A549 treated with Hydrocortisone at 1 μM for 4 hours (cell line): ENCODE data around the gene MORF4L2. TPM values are rescaled to one million over a fixed set of nuclear protein-coding genes. Genes with fewer than 3 reads are reported as not detected.

Source experiments
- total RNA-seq: library from RNA; stranded (reverse); fragments of 200-300 nt; extraction: Qiagen RNA extraction; gene quantifications from 5 replicates; pipeline ENCODE4 v1.2.3, GENCODE V29; 2022

MORF4L2 gene, protein sequence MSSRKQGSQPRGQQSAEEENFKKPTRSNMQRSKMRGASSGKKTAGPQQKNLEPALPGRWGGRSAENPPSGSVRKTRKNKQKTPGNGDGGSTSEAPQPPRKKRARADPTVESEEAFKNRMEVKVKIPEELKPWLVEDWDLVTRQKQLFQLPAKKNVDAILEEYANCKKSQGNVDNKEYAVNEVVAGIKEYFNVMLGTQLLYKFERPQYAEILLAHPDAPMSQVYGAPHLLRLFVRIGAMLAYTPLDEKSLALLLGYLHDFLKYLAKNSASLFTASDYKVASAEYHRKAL
- total RNA-seq: 451 to 1,193 TPM (median 498 TPM) in 5 replicates

DNA sequence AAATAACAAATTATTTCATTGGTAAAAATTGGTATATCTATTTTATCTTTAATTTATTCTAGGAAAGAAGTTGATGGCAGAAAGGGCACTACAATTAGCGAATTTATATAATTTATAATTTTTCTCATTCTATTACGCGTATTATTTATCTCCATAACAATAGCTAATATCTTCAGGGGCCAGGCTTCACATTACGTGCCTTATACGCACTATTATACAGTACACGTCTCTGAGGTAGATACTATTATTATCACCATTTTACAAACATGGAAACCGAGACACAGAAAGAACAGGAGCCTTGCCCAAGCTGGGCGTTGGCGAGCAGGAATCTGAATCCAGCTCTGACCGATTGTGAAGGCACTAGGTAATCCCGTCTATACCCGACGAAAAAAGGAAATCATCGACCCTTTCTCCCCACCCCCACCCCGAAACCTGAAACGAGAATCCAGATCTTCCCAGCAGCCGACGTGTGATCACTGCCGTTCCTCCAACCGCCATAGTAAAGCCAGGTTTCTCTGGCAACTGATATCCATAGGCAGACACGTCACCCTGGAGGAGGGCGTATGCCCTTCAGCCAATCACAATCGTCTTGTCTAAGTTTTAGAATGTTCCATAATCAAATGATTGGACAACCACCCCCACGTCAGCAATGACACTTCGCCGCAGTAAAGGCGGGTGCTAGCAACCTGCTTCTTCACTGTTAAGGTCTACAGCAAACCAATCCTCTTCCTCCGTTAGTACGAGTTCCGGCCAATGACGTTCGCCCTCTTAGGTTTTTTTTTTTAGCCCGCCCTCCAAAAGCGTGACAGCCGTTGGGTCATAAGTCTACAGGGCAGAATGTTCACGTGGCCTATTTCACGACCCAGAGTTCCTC, at the start of gene MORF4L2:
TSS of gene MORF4L2 (minus strand) at position 501 of the 874 bp plus-strand sequence. CDS start 9,672 bp downstream, outside the sequence.

DNA sequence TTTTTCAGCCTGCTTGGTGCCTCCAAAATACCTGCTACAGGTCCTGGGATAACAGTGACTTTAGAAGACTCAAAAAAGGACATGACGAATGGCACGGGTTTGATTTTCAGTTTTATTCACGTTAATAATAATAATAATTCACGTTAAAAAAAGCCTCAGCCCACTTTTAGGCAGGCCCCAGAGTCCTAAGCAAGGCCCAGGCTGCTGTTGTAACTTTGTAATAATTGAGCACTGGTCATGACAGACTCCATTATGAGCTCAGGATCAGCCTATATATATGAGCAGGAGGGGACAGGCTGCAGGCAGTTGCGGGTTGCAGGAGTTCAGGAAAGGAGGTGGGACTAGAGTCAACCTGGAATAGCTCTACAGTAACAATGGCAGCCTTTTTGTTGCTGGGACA, 24.1 kb upstream of the MORF4L2 start, which contains the start of gene TMEM31:
TSS of gene TMEM31 (plus strand) at position 301 of the 400 bp plus-strand sequence. CDS start 1,350 bp downstream, outside the sequence.

DNA sequence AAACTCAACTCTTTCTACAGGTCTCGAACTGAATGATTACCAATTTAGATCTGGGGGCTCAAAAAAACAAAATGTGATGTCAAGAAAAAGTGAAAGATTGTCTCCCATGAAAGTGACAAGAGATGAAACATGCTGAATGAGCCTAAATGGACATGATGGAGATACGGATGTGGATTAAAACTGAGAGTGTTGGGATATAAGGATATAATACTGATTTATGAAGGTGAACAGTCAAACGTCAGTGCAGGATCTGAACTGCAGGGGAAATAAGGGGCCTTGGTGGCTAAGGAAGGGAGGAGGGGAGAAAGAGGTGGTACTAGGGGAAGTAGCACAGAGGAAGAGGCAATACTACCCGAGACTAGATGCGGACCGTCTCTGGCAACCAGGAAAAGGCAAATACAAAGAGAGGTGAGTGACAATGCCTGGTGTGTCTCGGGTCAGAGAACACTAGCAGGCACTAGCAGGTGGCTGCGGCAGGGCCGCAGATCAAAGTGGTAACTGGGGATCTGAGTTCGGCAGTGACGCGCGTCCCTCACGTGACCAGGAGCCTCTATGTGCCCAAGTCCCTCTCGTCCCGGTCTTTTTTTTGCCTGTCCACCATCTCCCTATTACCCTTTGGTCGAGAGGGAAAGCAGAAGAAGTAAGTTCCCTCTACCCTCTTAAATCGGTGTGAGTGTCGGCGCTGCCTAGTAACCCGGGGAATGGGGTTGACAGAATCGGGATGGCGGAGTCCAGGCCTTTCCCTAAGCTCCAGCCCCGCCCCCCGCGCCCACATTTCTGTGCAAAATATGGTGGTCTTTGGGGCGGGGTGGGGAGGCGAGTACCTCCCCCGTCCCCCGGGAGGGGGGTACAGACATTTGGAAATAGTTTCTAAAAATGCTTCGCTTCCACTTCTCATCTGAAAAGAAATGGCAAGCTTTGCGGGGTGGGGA, 57.8 kb downstream of the MORF4L2 start, which contains the start of gene TCEAL1:
TSS of gene TCEAL1 (plus strand) at position 590 of the 932 bp plus-strand sequence. CDS start 942 bp downstream, outside the sequence.

Other genes with a start within 250 kb of the MORF4L2 start
- gene RAB40A, start 167.2 kb downstream of the MORF4L2 start, total RNA-seq: 0.06 TPM in 3 of 5 replicates, not detected in the others
- gene TCEAL4, start 101.2 kb downstream of the MORF4L2 start, total RNA-seq: 111 to 157 TPM (median 119 TPM) in 5 replicates
- 15.7 to 22.2 TPM (median 17.1 TPM) in 5 replicates for gene TCEAL3, start 78.7 kb downstream of the MORF4L2 start, total RNA-seq
- 33.9 to 44.2 TPM (median 38.3 TPM) in 5 replicates for gene TCEAL1, start 57.7 kb downstream of the MORF4L2 start, total RNA-seq
- 0.21 TPM in 1 of 5 replicates, not detected in the others for gene TMEM31, start 24.2 kb upstream of the MORF4L2 start, total RNA-seq
- gene PLP1, start 90.1 kb upstream of the MORF4L2 start, total RNA-seq: not detected in 5 replicates
- gene RAB9B, start 145.6 kb upstream of the MORF4L2 start, total RNA-seq: 0.02 to 0.05 TPM (median 0.05 TPM) in 4 of 5 replicates, not detected in the other